ENCODE results near the gene APOC1.

APOC1 gene

GRCh38 chr19:44914433-44915206 lies at the start of gene APOC1:
Gene APOC1, plus strand, starts transcription at chr19:44914608. Its CDS starts 284 bp downstream, at chr19:44914892.
- peak within 1 kb of the TSS; percentile 42 to 53 for H3K4me3 ChIP-seq (replicated peaks in 1 of 2; ENCODE audit: low read depth in 2 of 2, low read length in 2 of 2)
- peak; percentile 79 to 83 for DNase-seq (ENCODE audit: low read depth in 2 of 2)

DNA sequence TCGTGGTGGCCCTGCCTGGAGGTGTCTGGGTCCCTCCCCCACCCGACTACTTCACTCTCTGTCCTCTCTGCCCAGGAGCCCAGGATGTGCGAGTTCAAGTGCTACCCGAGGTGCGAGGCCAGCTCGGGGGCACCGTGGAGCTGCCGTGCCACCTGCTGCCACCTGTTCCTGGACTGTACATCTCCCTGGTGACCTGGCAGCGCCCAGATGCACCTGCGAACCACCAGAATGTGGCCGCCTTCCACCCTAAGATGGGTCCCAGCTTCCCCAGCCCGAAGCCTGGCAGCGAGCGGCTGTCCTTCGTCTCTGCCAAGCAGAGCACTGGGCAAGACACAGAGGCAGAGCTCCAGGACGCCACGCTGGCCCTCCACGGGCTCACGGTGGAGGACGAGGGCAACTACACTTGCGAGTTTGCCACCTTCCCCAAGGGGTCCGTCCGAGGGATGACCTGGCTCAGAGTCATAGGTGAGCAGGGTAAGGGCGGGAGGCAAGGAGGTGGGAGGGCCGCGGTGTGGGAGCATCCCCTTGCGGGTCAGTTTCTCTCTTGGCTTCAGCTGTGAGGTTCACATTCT lies 49.1 kb upstream of the APOC1 start:
- no peak overlapping the region for H3K4me3 ChIP-seq (replicated peaks in 1 of 2; ENCODE audit: low read depth in 2 of 2, low read length in 2 of 2)
- TF ChIP-seq, protein P1, sequence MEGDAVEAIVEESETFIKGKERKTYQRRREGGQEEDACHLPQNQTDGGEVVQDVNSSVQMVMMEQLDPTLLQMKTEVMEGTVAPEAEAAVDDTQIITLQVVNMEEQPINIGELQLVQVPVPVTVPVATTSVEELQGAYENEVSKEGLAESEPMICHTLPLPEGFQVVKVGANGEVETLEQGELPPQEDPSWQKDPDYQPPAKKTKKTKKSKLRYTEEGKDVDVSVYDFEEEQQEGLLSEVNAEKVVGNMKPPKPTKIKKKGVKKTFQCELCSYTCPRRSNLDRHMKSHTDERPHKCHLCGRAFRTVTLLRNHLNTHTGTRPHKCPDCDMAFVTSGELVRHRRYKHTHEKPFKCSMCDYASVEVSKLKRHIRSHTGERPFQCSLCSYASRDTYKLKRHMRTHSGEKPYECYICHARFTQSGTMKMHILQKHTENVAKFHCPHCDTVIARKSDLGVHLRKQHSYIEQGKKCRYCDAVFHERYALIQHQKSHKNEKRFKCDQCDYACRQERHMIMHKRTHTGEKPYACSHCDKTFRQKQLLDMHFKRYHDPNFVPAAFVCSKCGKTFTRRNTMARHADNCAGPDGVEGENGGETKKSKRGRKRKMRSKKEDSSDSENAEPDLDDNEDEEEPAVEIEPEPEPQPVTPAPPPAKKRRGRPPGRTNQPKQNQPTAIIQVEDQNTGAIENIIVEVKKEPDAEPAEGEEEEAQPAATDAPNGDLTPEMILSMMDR (IDR thresholded peaks at IDR 0.05; ENCODE audit: low read depth, low read length), result no peak
- no peak for DNase-seq (ENCODE audit: low read depth in 2 of 2)

DNA sequence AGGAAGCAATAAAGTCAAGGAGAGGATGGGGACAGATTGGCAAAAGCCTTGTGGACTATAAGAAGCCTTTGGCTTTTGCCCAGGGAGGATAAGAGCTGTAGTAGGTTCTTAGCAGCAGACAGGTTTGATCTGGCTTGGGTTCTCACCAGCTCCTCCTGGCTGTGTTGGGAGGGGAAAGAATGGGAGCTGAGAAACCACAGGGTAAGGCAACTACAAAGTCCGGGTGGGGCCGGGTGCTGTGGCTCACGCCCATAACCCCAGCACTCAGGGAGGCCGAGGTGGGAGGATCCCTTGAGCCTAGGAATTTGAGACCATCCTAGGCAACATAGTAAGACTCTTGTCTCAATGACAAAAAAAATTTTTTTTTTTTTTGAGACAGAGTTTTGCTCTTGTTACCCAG lies 47.7 kb upstream of the APOC1 start:
- TF ChIP-seq, protein P1 (IDR thresholded peaks at IDR 0.05; ENCODE audit: low read depth, low read length), result no peak

GRCh38 chr19:44867578-44867977 lies 46.8 kb upstream of the APOC1 start:
- TF ChIP-seq, protein P1 (IDR thresholded peaks at IDR 0.05; ENCODE audit: low read depth, low read length), result no peak
- no peak for DNase-seq (ENCODE audit: low read depth in 2 of 2)
- H3K4me3 ChIP-seq (replicated peaks in 1 of 2; ENCODE audit: low read depth in 2 of 2, low read length in 2 of 2), result no peak overlapping the region

More for the DNA sequence above, 47.7 kb upstream of the APOC1 start:
- H3K4me3 ChIP-seq (replicated peaks in 1 of 2; ENCODE audit: low read depth in 2 of 2, low read length in 2 of 2), result no peak overlapping the region
- no peak for DNase-seq (ENCODE audit: low read depth in 2 of 2)

DNA sequence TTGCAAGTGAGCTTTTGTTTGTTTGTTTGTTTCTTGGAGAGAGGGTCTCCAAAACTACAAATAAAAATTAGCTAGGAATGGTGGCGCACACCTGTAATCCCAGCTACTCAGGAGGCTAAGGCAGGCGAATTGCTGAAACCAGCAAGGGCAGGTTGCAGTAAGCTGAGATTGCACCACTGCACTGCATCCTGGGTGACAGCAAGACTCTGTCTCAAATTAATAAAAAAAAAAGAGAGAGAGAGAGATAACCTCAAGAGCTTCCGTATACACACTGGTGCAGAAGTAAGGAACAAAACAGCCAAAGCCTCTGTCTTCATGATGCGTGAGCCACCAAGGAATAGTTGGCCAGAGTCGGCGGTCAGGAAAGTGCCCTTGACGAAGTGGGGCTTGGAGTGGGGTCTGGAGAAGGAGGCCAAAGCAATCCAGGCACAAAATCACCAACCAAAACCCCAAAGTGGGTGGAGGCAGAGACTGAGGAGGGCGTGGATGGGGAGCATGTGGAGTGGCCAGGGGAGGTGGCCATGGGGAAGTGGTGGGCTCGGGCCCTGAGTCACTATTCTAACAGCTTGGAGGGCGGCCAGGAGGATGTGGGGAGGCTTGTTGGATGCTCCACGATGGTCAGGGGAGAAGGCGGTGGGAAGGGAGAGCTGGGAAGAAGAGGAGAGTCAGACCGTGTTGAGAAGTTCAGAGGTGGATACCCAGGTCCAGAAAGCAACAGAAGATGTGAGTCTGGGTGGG lies 44.5 kb upstream of the APOC1 start:
- no peak overlapping the region for H3K4me3 ChIP-seq (replicated peaks in 1 of 2; ENCODE audit: low read depth in 2 of 2, low read length in 2 of 2)
- TF ChIP-seq, protein P1 (IDR thresholded peaks at IDR 0.05; ENCODE audit: low read depth, low read length), result no peak
- peak; percentile 71 for DNase-seq (ENCODE audit: low read depth in 2 of 2)

DNA sequence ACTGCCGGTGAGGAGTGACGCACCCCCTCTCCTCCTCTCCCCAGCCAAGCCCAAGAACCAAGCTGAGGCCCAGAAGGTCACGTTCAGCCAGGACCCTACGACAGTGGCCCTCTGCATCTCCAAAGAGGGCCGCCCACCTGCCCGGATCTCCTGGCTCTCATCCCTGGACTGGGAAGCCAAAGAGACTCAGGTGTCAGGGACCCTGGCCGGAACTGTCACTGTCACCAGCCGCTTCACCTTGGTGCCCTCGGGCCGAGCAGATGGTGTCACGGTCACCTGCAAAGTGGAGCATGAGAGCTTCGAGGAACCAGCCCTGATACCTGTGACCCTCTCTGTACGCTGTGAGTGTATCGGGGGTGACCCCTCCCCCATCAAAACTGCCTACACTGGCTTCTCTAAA lies 42.6 kb upstream of the APOC1 start:
- TF ChIP-seq, protein P1 (IDR thresholded peaks at IDR 0.05; ENCODE audit: low read depth, low read length), result no peak
- H3K4me3 ChIP-seq (replicated peaks in 1 of 2; ENCODE audit: low read depth in 2 of 2, low read length in 2 of 2), result no peak overlapping the region
- DNase-seq (ENCODE audit: low read depth in 2 of 2), result no peak

DNA sequence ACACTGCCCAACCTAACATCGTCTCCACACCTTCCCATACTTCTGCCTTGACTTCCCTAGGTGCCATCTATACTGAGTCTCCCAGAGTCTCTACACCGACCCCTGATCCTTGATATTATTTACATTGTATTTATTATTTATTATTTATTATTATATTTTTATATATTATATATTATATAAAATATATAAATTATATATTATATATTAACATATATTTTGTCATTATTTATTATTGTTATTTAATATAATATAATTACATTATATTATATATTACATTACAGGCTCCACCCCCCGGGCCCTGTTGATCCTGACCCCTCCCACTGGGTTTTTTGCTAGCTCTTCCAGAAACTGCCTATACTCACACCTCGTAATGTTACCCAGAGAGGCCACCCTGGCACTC lies 41.7 kb upstream of the APOC1 start:
- H3K4me3 ChIP-seq (replicated peaks in 1 of 2; ENCODE audit: low read depth in 2 of 2, low read length in 2 of 2), result no peak overlapping the region
- DNase-seq (ENCODE audit: low read depth in 2 of 2), result no peak
- TF ChIP-seq, protein P1 (IDR thresholded peaks at IDR 0.05; ENCODE audit: low read depth, low read length), result no peak

Measured in cardiac fibroblast (primary cell).